PC-3 (cell line): Measurements from ENCODE around the gene BCR. TPM values are rescaled to one million over a fixed set of nuclear protein-coding genes. Genes with fewer than 3 reads are reported as not detected.

Experiments used
- ATAC-seq: fragments of 200-7000 bp; cut with Tn5 transposase; 2 replicates; pipeline ENCODE4 v1.9.1; 2020; ENCODE audit warnings: mild to moderate bottlenecking, moderate library complexity
- BruUV-seq: library from RNA; stranded (reverse); fragments of 400-500 nt; replicated peaks from 2 replicates; lab custom pipeline; 2021; lab: Mats Ljungman, UMichigan
- CTCF ChIA-PET: fragments of 300-600 bp; sonication (Branson Sonifier 250); formaldehyde crosslinking; loops from one replicate; lab custom pipeline; 2022; ENCODE audit warnings: antibody characterized with exemption; lab: Charles Lee
- POLR2A ChIA-PET: fragments of 300-600 bp; sonication (Branson Sonifier 250); formaldehyde crosslinking; loops from one replicate; lab custom pipeline; 2022; ENCODE audit warnings: antibody characterized with exemption; ENCODE audit not compliant: unreplicated experiment; lab: Charles Lee
- DNase-seq: peaks from one replicate; pipeline ENCODE4 v3.0.0-alpha.2; 2015
- H2AFZ ChIP-seq: fragments of 300-600 bp; sonication (generic); 2 replicates; pipeline ENCODE4 v1.6.0; 2016; ENCODE audit warnings: antibody characterized with exemption, low read length
- H3F3A ChIP-seq: fragments of 300-600 bp; sonication (generic); one replicate; pipeline ENCODE4 v1.6.0; 2017; ENCODE audit warnings: antibody characterized with exemption, low read length, control low read depth, mild to moderate bottlenecking; ENCODE audit not compliant: unreplicated experiment
- H3K27ac ChIP-seq: fragments of 300-600 bp; sonication (generic); 2 replicates; pipeline ENCODE4 v1.5.1; 2016; ENCODE audit warnings: mild to moderate bottlenecking, low read length
- H3K27me3 ChIP-seq: fragments of 300-600 bp; sonication (generic); 2 replicates; pipeline ENCODE4 v1.6.1; 2016; ENCODE audit warnings: low read length, mixed read lengths
- H3K36me3 ChIP-seq: fragments of 300-600 bp; sonication (generic); 2 replicates; pipeline ENCODE4 v1.6.1; 2016; ENCODE audit warnings: low read depth, mixed run types, low read length, mixed read lengths
- H3K4me1 ChIP-seq: fragments of 300-600 bp; sonication (generic); 2 replicates; pipeline ENCODE4 v1.5.1; 2016; ENCODE audit warnings: low read length; ENCODE audit not compliant: insufficient read depth
- H3K4me2 ChIP-seq: fragments of 300-600 bp; sonication (generic); 2 replicates; pipeline ENCODE4 v1.6.0; 2016; ENCODE audit warnings: low read length
- H3K4me3 ChIP-seq: fragments of 300-600 bp; sonication (generic); 2 replicates; pipeline ENCODE4 v1.5.1; 2016; ENCODE audit warnings: mild to moderate bottlenecking, low read length, mixed read lengths
- H3K79me2 ChIP-seq: fragments of 300-600 bp; sonication (generic); 2 replicates; pipeline ENCODE4 v1.6.1; 2017; ENCODE audit warnings: low read length, mixed read lengths
- H3K9ac ChIP-seq: fragments of 300-600 bp; sonication (generic); 2 replicates; pipeline ENCODE4 v1.6.0; 2016; ENCODE audit warnings: mild to moderate bottlenecking, low read length
- H3K9me2 ChIP-seq: fragments of 300-600 bp; sonication (generic); replicated peaks from 2 replicates; pipeline ENCODE4 v1.6.1; 2016; ENCODE audit warnings: mixed run types, low read length, mixed read lengths
- H3K9me3 ChIP-seq: fragments of 300-600 bp; sonication (generic); 2 replicates; pipeline ENCODE4 v1.6.1; 2016; ENCODE audit warnings: low read length, mixed read lengths
- H4K20me1 ChIP-seq: fragments of 300-600 bp; sonication (generic); 2 replicates; pipeline ENCODE4 v1.6.1; 2016; ENCODE audit warnings: low read length, mixed read lengths
- EZH2 ChIP-seq: fragments of 300-600 bp; sonication (generic); IDR thresholded peaks from one replicate; pipeline ENCODE4 v1.6.1; 2017; ENCODE audit warnings: antibody characterized with exemption, mild to moderate bottlenecking, low read length; ENCODE audit not compliant: unreplicated experiment
- EZH2phosphoT487 ChIP-seq: fragments of 300-600 bp; sonication (generic); IDR thresholded peaks from 2 replicates; pipeline ENCODE4 v1.6.1; 2018; ENCODE audit warnings: mild to moderate bottlenecking, antibody characterized with exemption, low read length, borderline replicate concordance
- intact Hi-C: fragments of 100-400 bp; cut with micrococcal nuclease; formaldehyde crosslinking; loops from 2 replicates; pipeline ENCODE4 v1.9.0; 2023
- total RNA-seq: library from RNA; depleted of rRNA; stranded (reverse); fragments of >200 nt; gene quantifications from 2 replicates; pipeline ENCODE4 v1.2.3, GENCODE V29; 2014
- TF ChIP-seq, protein P1 (sequence below): fragments of 300-600 bp; sonication (generic); conservative IDR thresholded peaks from 2 replicates; pipeline ENCODE4 v1.5.1; 2017; ENCODE audit warnings: antibody characterized with exemption, low read depth, mild to moderate bottlenecking, low read length

BCR gene
- total RNA-seq, 1 experiment from 2014 or later: 36.8 TPM

DNA sequence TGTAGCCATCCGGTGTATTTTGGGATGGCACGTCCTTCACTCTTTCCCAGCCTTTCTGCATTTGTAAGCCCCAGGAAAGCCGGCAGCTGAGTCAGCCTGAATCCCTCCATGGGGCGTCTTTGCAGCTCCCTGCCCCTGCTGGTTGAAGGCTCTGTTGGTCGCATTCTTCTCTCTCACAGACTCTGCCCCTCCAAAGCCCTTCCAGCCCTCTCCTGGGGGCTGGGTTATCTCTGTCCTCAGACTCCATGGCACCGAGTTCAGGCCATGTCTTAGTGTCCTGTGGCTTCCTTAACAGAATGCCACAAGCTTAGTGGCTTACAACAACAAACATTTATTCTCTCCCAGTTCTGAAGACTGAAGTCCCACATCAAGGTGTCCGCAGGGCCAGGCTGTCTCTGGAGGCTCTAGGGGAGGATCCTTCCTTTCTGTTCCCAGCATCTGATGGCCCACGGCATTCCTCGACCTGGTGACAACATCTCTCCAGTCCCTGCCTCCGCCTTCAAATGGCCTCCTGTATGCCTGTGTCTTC lies 62.2 kb downstream of the BCR start:
- BruUV-seq: no TSS peak
- CTCF ChIA-PET: interaction anchor here (0.6 kb wide), 1 partner anchor 39 kb away, joined by 3 read pairs; no protein-coding TSS in a partner anchor
- intact Hi-C loops: loop anchor here (5.0 kb wide), 1 partner anchor 40 kb away; no protein-coding TSS in a partner anchor
- TF ChIP-seq, protein P1, sequence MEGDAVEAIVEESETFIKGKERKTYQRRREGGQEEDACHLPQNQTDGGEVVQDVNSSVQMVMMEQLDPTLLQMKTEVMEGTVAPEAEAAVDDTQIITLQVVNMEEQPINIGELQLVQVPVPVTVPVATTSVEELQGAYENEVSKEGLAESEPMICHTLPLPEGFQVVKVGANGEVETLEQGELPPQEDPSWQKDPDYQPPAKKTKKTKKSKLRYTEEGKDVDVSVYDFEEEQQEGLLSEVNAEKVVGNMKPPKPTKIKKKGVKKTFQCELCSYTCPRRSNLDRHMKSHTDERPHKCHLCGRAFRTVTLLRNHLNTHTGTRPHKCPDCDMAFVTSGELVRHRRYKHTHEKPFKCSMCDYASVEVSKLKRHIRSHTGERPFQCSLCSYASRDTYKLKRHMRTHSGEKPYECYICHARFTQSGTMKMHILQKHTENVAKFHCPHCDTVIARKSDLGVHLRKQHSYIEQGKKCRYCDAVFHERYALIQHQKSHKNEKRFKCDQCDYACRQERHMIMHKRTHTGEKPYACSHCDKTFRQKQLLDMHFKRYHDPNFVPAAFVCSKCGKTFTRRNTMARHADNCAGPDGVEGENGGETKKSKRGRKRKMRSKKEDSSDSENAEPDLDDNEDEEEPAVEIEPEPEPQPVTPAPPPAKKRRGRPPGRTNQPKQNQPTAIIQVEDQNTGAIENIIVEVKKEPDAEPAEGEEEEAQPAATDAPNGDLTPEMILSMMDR: no peak
- TF ChIP-seq EZH2 (no peak), EZH2phosphoT487 (no peak)
- H2AFZ ChIP-seq: no peak overlapping the region
- no peaks in the 10 kb centered on the region for H3K27me3 ChIP-seq
- no peaks in the 10 kb centered on the region for H3K36me3 ChIP-seq
- H3K79me2 ChIP-seq: peaks cover 81% of the 10 kb centered on the region
- no peak overlapping the region for H3K4me3 ChIP-seq
- H4K20me1 ChIP-seq: no peaks in the 10 kb centered on the region
- DNase-seq (no peak), ATAC-seq (no peak)
- H3K9ac ChIP-seq: no peak overlapping the region
- H3K9me2 ChIP-seq: no peaks in the 10 kb centered on the region
- no peak overlapping the region for H3K4me2 ChIP-seq
- H3K4me1 ChIP-seq: 0 out of 2 replicates have a peak, but pooled peaks cover under 1% of the 10 kb centered on the region
- no peak overlapping the region for H3K27ac ChIP-seq
- POLR2A ChIA-PET: no interaction called here
- no peaks in the 10 kb centered on the region for H3K9me3 ChIP-seq
- H3F3A ChIP-seq: no peaks in the 10 kb centered on the region

DNA sequence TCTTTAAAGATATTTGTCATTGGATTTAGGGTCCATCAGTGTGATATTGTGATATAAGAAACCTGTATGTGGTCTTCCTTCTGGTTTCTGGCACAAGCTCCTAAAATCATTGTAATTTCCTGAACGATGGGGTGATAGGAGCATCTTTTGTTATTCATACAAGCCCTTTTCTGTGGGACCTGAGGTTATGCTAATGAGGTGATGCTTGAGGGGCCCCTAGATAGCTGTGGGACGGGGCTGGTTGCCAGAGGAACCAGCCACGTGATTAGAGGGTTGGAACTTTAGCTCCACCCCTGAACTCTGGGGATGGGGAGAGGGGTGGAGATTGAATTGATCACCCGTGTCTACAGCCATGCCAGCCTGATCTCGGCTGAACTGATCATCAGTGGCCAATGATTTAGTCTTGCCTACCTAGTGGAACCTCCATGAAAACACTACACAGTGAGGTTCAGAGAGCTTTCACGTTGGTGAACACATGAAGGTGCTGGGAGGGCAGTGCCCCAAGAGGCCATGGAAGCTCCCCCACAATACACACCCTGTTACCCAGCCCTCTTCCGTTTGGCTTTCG lies 62.8 kb downstream of the BCR start:
- peaks cover 6% of the 10 kb centered on the region for H3K4me1 ChIP-seq
- H3F3A ChIP-seq: no peaks in the 10 kb centered on the region
- intact Hi-C loops: loop anchor here (5.0 kb wide), 1 partner anchor 39 kb away; no protein-coding TSS in a partner anchor
- ChIA-PET POLR2A (no interaction called here), CTCF (interaction anchor here (0.6 kb wide), 1 partner anchor 38 kb away, joined by 3 read pairs; no protein-coding TSS in a partner anchor)
- H3K27ac ChIP-seq: no peak overlapping the region
- BruUV-seq: no TSS peak
- no peak overlapping the region for H3K4me3 ChIP-seq
- H3K36me3 ChIP-seq: no peaks in the 10 kb centered on the region
- H3K9ac ChIP-seq: no peak overlapping the region
- no peaks in the 10 kb centered on the region for H3K9me3 ChIP-seq
- DNase-seq (no peak), ATAC-seq (no peak)
- TF ChIP-seq EZH2phosphoT487: no peak
- no peak for TF ChIP-seq EZH2
- TF ChIP-seq, protein P1: no peak
- H3K4me2 ChIP-seq: no peak overlapping the region
- peaks cover 78% of the 10 kb centered on the region for H3K79me2 ChIP-seq
- no peaks in the 10 kb centered on the region for H4K20me1 ChIP-seq
- H3K27me3 ChIP-seq: no peaks in the 10 kb centered on the region
- no peaks in the 10 kb centered on the region for H3K9me2 ChIP-seq
- H2AFZ ChIP-seq: no peak overlapping the region
